Panc1 (cell line): ENCODE results near the gene CACNA1C. TPM values are rescaled to one million over a fixed set of nuclear protein-coding genes. Genes with fewer than 3 reads are reported as not detected.

Experiments used
- ATAC-seq: fragments of 200-7000 bp; cut with Tn5 transposase; 2 replicates; pipeline ENCODE4 v1.9.1; 2020; ENCODE audit warnings: mild to moderate bottlenecking, moderate library complexity
- BruUV-seq: library from RNA; stranded (reverse); fragments of 400-500 nt; replicated peaks from 2 replicates; lab custom pipeline; 2021; lab: Mats Ljungman, UMichigan
- CTCF ChIA-PET: fragments of 300-600 bp; sonication (Branson Sonifier 250); formaldehyde crosslinking; loops from one replicate; lab custom pipeline; 2022; ENCODE audit warnings: antibody characterized with exemption; lab: Charles Lee
- POLR2A ChIA-PET: fragments of 300-600 bp; sonication (Branson Sonifier 250); formaldehyde crosslinking; loops from one replicate; lab custom pipeline; 2022; ENCODE audit warnings: antibody characterized with exemption; lab: Charles Lee
- DNase-seq: peaks from one replicate; pipeline ENCODE4 v3.0.0-alpha.2; 2010; ENCODE audit warnings: low read depth, low spot score
- H3K27ac ChIP-seq: 2 replicates; pipeline ENCODE4 v1.5.1; 2011; ENCODE audit warnings: mild to moderate bottlenecking, low read length, inconsistent platforms
- H3K27me3 ChIP-seq: fragments of 200-500 bp; sonication (Bioruptor generic); 2 replicates; pipeline ENCODE4 v1.6.0; 2014; ENCODE audit warnings: low read length, inconsistent platforms; ENCODE audit not compliant: control insufficient read depth, insufficient read depth
- H3K36me3 ChIP-seq: fragments of 200-500 bp; sonication (Bioruptor generic); 2 replicates; pipeline ENCODE4 v1.5.1; 2014; ENCODE audit warnings: inconsistent platforms, mild to moderate bottlenecking, low read length, moderate library complexity; ENCODE audit not compliant: control insufficient read depth, insufficient read depth
- H3K4me1 ChIP-seq: 2 replicates; pipeline ENCODE4 v1.5.1; 2011; ENCODE audit warnings: inconsistent platforms, mild to moderate bottlenecking, low read length, moderate library complexity; ENCODE audit not compliant: control insufficient read depth, insufficient read depth
- H3K4me3 ChIP-seq, 2 experiments: 2 replicates each; pipeline ENCODE4 v1.5.1; 2011 to 2012; ENCODE audit warnings: low read depth in 2 of 2, low read length in 2 of 2, mild to moderate bottlenecking in 2 of 2, inconsistent platforms in 1 of 2, moderate library complexity in 1 of 2
- H3K9me3 ChIP-seq: fragments of 200-500 bp; sonication (Bioruptor generic); 2 replicates; pipeline ENCODE4 v1.5.1; 2014; ENCODE audit warnings: low read depth, mild to moderate bottlenecking, inconsistent platforms, low read length, moderate library complexity; ENCODE audit not compliant: control insufficient read depth, insufficient read depth
- POLR2AphosphoS5 ChIP-seq: IDR thresholded peaks from 2 replicates; pipeline ENCODE4 v1.6.1; 2012; ENCODE audit warnings: mild to moderate bottlenecking, low read depth, low read length, moderate library complexity
- SIN3A ChIP-seq: IDR thresholded peaks from 2 replicates; pipeline ENCODE4 v1.6.1; 2012; ENCODE audit warnings: low read depth, mild to moderate bottlenecking, low read length, moderate library complexity, borderline replicate concordance; ENCODE audit not compliant: insufficient read depth
- TCF7L2 ChIP-seq: IDR thresholded peaks from 2 replicates; pipeline ENCODE4 v1.6.1; 2011; ENCODE audit warnings: mild to moderate bottlenecking, low read depth, low read length, inconsistent platforms
- in situ Hi-C: cut with HindIII; loops from 2 replicates; pipeline ENCODE4 v1.10.0; 2016; ENCODE audit warnings: low sequenced_read_pairs, low pct_unique_long_range_greater_than_20kb
- intact Hi-C: fragments of 100-400 bp; cut with micrococcal nuclease; formaldehyde crosslinking; loops from one replicate; pipeline ENCODE4 v1.10.0; 2022; ENCODE audit not compliant: unreplicated experiment
- total RNA-seq: library from RNA; stranded (reverse); gene quantifications from one replicate; pipeline ENCODE4 v1.2.1, GENCODE V29; 2021; ENCODE audit not compliant: unreplicated experiment
- TF ChIP-seq, protein P1 (sequence below), 2 experiments: IDR thresholded peaks; 2 replicates each; pipeline ENCODE4 v1.6.1; 2011 to 2012; ENCODE audit warnings: low read depth in 2 of 2, control low read depth in 1 of 2, low read length in 1 of 2, mild to moderate bottlenecking in 1 of 2, moderate library complexity in 1 of 2; ENCODE audit not compliant: insufficient read depth in 1 of 2
- TF ChIP-seq, protein P2 (sequence below): fragments of 450-650 bp; IDR thresholded peaks from 2 replicates; pipeline ENCODE4 v1.5.1; 2017; ENCODE audit warnings: mild to moderate bottlenecking

The CACNA1C gene
- total RNA-seq, 1 experiment from 2014 or later, result 0.03 TPM

DNA sequence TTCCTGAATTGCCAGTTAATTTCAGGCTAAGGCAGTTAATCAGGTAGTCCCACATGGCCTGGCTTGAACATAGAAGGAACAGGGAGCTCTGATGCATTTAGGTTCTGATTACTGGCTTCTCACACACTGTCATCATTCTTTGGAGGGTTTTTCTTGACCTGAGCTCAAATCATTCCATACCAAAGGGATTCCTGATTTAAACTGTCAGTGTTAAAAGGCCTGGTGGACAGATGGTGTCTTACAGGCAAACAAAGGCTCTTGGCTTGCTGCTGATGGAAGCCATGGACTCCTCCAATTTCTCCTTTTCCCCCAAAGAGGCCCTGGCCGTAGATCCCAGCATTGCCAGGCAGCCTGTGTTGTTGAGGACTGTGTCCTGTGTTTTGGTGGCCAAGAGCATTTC is 30.2 kb downstream of the CACNA1C start:
- Histone ChIP-seq H3K36me3 (no peaks in the 10 kb centered on the region), H3K27me3 (0 out of 2 replicates have a peak, but pooled peaks cover 2% of the 10 kb centered on the region), H3K9me3 (no peaks in the 10 kb centered on the region), H3K4me1 (no peaks in the 10 kb centered on the region), H3K27ac (no peak overlapping the region), H3K4me3 (no peak overlapping the region)
- DNase-seq (no peak), ATAC-seq (no peak)
- intact Hi-C loops, result no loop called here
- ChIA-PET CTCF (no interaction called here), POLR2A (no interaction called here)
- no TSS peak for BruUV-seq
- TF ChIP-seq, protein P1, sequence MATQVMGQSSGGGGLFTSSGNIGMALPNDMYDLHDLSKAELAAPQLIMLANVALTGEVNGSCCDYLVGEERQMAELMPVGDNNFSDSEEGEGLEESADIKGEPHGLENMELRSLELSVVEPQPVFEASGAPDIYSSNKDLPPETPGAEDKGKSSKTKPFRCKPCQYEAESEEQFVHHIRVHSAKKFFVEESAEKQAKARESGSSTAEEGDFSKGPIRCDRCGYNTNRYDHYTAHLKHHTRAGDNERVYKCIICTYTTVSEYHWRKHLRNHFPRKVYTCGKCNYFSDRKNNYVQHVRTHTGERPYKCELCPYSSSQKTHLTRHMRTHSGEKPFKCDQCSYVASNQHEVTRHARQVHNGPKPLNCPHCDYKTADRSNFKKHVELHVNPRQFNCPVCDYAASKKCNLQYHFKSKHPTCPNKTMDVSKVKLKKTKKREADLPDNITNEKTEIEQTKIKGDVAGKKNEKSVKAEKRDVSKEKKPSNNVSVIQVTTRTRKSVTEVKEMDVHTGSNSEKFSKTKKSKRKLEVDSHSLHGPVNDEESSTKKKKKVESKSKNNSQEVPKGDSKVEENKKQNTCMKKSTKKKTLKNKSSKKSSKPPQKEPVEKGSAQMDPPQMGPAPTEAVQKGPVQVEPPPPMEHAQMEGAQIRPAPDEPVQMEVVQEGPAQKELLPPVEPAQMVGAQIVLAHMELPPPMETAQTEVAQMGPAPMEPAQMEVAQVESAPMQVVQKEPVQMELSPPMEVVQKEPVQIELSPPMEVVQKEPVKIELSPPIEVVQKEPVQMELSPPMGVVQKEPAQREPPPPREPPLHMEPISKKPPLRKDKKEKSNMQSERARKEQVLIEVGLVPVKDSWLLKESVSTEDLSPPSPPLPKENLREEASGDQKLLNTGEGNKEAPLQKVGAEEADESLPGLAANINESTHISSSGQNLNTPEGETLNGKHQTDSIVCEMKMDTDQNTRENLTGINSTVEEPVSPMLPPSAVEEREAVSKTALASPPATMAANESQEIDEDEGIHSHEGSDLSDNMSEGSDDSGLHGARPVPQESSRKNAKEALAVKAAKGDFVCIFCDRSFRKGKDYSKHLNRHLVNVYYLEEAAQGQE (IDR thresholded peaks at IDR 0.05; ENCODE audit: insufficient read depth in 1 of 2, low read depth in 2 of 2, low read length in 1 of 2), result no peak
- TF ChIP-seq TCF7L2 (no peak), POLR2AphosphoS5 (no peak), SIN3A (no peak)
- TF ChIP-seq, protein P2, sequence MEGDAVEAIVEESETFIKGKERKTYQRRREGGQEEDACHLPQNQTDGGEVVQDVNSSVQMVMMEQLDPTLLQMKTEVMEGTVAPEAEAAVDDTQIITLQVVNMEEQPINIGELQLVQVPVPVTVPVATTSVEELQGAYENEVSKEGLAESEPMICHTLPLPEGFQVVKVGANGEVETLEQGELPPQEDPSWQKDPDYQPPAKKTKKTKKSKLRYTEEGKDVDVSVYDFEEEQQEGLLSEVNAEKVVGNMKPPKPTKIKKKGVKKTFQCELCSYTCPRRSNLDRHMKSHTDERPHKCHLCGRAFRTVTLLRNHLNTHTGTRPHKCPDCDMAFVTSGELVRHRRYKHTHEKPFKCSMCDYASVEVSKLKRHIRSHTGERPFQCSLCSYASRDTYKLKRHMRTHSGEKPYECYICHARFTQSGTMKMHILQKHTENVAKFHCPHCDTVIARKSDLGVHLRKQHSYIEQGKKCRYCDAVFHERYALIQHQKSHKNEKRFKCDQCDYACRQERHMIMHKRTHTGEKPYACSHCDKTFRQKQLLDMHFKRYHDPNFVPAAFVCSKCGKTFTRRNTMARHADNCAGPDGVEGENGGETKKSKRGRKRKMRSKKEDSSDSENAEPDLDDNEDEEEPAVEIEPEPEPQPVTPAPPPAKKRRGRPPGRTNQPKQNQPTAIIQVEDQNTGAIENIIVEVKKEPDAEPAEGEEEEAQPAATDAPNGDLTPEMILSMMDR, result no peak
- in situ Hi-C loops, result no loop called here

DNA sequence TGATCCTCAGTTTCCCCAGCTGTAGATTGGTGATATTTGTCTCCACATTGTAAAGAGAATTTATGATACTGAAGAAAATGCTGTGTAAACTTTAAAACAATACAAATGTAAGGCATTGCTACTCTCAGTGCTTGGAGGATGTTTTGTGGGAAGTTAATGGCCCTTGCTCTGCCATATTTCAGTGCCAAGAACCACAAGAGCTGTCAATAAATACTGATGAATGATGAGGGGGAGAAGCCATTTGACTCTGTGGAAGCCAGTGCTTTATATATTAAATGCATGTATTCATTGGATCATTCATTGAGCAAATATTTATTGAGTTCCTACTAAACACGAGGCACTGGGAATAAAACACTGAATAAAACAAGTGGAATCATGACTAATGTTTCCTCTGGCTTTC is 30.8 kb downstream of the CACNA1C start:
- Histone ChIP-seq H3K4me3 (no peak overlapping the region), H3K27me3 (0 out of 2 replicates have a peak, but pooled peaks cover 2% of the 10 kb centered on the region), H3K9me3 (no peaks in the 10 kb centered on the region), H3K27ac (no peak overlapping the region), H3K4me1 (no peaks in the 10 kb centered on the region), H3K36me3 (no peaks in the 10 kb centered on the region)
- BruUV-seq, result no TSS peak
- DNase-seq, result no peak
- CTCF ChIA-PET, result no interaction called here
- no peak for ATAC-seq
- POLR2A ChIA-PET, result no interaction called here
- in situ Hi-C loops, result no loop called here
- intact Hi-C loops, result no loop called here
- TF ChIP-seq TCF7L2, result no peak
- TF ChIP-seq, protein P2, result no peak
- TF ChIP-seq SIN3A, result no peak
- TF ChIP-seq POLR2AphosphoS5, result no peak
- TF ChIP-seq, protein P1 (IDR thresholded peaks at IDR 0.05; ENCODE audit: insufficient read depth in 1 of 2, low read depth in 2 of 2, low read length in 1 of 2), result no peak
